ENCODE data around the gene GSTT4.
"Not testable (repeated sequence)": the region's sequence is repeated elsewhere in the genome, so short reads cannot be mapped to it uniquely, and the experiment has no call there.

The GSTT4 gene

GRCh38 chr22:24006207-24006913, 1.1 kb upstream of the GSTT4 start:
- DNase-seq (ENCODE audit: low read depth), result no peak
- H3K4me3 ChIP-seq (ENCODE audit: low read depth, low read length), result no peak overlapping the region
- no peak for TF ChIP-seq CTCF (IDR thresholded peaks at IDR 0.05; ENCODE audit: low read depth, low read length, missing control alignments)

- TF ChIP-seq CTCF (IDR thresholded peaks at IDR 0.05; ENCODE audit: low read depth, low read length, missing control alignments), result no peak
- no peak for DNase-seq (ENCODE audit: low read depth)
- no peak overlapping the region for H3K4me3 ChIP-seq (ENCODE audit: low read depth, low read length)
Measured at GRCh38 chr22:24003887-24004286, 1.4 kb downstream of the GSTT4 start.

DNA sequence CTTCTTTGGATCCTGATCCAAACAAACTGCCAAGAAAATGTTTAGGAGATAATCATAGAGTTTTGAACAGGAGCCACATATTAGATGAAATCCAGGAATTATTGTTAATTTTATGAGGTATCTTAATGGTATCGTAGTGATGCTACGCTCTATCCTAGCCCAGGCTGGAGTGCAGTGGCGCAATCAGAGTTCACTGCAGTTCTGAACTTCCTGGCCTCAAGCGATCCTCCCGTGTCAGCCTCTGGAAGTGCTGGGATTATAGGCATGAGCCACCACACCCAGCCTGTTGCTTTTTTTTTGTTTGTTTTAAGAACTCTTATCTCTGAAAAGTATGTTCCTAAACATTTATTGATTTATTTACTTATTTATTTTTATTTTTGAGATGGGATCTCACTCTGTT, 2.4 kb downstream of the GSTT4 start:
- TF ChIP-seq CTCF (IDR thresholded peaks at IDR 0.05; ENCODE audit: low read depth, low read length, missing control alignments), result no peak
- no peak overlapping the region for H3K4me3 ChIP-seq (ENCODE audit: low read depth, low read length)
- DNase-seq (ENCODE audit: low read depth), result no peak

GRCh38 chr22:24002272-24002671, 3.0 kb downstream of the GSTT4 start:
- no peak for TF ChIP-seq CTCF (IDR thresholded peaks at IDR 0.05; ENCODE audit: low read depth, low read length, missing control alignments)
- DNase-seq (ENCODE audit: low read depth), result no peak
- no peak overlapping the region for H3K4me3 ChIP-seq (ENCODE audit: low read depth, low read length)

DNA sequence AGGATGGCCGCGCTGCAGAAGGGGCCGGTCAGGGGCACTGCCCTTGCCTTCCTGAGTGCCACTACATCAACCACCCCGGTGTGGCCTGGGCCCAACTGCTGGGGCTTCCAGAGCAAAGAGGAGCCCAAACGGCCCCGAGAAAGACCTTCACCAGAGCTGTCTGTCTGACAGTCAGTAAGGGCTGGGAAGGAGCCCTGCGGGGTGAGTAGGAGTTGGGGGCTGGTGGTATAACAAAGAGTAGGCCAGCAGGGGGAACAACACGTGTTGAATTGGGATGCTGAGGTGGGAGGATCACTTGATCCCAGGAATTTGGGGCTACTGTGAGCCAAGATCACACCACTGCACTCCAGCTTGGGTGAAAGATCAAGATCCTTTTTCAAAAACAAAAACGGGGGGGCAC, 3.9 kb downstream of the GSTT4 start:
- DNase-seq (ENCODE audit: low read depth), result no peak
- no peak for TF ChIP-seq CTCF (IDR thresholded peaks at IDR 0.05; ENCODE audit: low read depth, low read length, missing control alignments)
- no peak overlapping the region for H3K4me3 ChIP-seq (ENCODE audit: low read depth, low read length)

DNA sequence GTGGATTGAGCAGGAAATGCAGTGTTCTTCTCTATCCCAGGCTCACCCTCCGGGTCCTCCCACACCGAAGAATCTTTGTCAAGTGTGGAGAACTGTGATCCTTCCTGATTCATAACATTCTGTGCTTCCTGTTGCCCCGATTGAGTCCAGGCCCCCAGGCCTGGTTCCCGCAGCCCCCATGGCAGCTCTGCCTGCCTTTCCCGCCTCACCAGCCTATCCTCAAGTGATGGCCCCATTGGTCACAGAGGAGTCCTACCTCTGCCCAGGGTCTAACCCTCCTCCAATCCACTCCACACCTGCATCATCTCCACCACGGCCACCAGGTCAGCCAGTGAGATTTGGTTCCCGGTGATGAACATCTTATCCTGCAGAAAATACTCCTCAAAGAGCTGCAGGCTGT, 5.5 kb downstream of the GSTT4 start:
- not testable (repeated sequence) for DNase-seq (ENCODE audit: low read depth); H3K4me3 ChIP-seq (ENCODE audit: low read depth, low read length)

DNA sequence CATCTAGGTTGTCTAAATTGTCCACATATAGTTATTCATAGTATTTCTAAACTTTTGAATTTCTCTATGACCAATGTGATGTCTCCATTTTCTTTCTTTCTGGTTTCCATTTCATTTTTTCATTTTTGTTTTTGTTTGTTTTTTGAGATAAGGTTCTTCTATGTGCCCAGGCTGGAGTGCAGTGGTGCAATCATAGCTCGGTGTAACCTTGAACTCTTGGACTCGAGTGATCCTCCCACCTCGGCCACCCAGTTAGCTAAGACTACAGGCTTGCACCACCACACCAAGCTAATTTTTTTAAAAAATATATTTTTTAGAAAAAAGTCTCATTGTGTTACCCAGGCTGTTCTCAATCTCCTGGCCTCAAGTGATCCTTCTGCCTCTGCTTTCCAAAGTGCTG, 8.2 kb downstream of the GSTT4 start:
- no peak for DNase-seq (ENCODE audit: low read depth)
- no peak for TF ChIP-seq CTCF (IDR thresholded peaks at IDR 0.05; ENCODE audit: low read depth, low read length, missing control alignments)
- H3K4me3 ChIP-seq (ENCODE audit: low read depth, low read length), result no peak overlapping the region

DNA sequence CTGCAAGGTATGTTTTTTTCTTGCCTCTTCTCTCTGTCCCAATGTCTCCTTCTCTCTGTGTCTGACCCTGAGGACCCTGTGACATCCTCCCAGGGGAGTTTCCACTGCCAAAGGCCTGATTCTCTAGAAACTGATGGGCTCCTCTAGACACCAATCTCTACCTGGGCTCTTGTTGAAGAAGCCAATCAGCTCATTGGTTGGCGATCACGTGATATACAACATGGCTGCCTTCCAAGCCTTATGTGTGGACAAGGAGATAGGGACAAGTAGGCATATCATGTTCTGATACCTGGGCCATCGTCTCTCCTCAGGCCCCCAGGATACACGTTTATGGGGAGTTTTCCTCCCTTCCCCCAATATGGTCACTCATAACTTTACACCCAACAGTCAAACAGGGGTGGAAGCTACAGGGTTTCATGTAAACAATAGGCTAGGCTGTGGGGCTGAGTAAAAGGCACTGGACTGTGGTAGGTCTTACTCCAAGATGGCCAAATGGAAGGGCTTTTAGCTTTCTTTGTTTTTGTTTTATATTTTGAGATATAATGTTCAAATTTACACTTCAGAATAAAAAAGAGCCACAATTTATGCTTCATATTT, 11.6 kb downstream of the GSTT4 start:
- H3K4me3 ChIP-seq (ENCODE audit: low read depth, low read length); DNase-seq (ENCODE audit: low read depth): not testable (repeated sequence)

DNA sequence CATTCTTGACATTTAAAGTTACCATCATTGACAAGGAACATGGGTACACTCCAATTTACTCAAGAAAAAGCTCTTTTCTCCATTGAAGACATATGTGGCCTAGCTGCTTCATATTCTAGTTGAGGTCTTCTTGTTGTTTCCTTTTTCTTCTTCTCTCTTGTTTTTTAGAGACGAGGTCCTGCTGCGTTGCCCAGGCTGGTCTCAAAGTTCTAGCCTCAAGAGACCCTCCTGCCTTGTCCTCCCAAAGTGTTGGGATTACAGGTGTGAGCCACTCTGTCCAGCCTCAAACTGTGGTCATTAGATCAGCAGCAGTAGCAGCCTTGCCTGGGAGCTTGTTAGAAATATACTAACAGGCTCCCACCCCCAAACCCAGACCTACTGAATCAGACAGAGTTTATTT, 12.2 kb downstream of the GSTT4 start:
- not testable (repeated sequence) for DNase-seq (ENCODE audit: low read depth); H3K4me3 ChIP-seq (ENCODE audit: low read depth, low read length)

- DNase-seq (ENCODE audit: low read depth); H3K4me3 ChIP-seq (ENCODE audit: low read depth, low read length): not testable (repeated sequence)
Measured at GRCh38 chr22:23989583-23990244, 15.5 kb downstream of the GSTT4 start.

GRCh38 chr22:23986538-23987178, 18.6 kb downstream of the GSTT4 start:
- not testable (repeated sequence) for H3K4me3 ChIP-seq (ENCODE audit: low read depth, low read length); DNase-seq (ENCODE audit: low read depth)
